ENCODE measurements around the gene SLC44A3. TPM values are rescaled to one million over a fixed set of nuclear protein-coding genes. Genes with fewer than 3 reads are reported as not detected.

The SLC44A3 gene
- total and polyA plus RNA-seq, 10 donors, result 0.28 to 4.0 (median 0.95) TPM

DNA sequence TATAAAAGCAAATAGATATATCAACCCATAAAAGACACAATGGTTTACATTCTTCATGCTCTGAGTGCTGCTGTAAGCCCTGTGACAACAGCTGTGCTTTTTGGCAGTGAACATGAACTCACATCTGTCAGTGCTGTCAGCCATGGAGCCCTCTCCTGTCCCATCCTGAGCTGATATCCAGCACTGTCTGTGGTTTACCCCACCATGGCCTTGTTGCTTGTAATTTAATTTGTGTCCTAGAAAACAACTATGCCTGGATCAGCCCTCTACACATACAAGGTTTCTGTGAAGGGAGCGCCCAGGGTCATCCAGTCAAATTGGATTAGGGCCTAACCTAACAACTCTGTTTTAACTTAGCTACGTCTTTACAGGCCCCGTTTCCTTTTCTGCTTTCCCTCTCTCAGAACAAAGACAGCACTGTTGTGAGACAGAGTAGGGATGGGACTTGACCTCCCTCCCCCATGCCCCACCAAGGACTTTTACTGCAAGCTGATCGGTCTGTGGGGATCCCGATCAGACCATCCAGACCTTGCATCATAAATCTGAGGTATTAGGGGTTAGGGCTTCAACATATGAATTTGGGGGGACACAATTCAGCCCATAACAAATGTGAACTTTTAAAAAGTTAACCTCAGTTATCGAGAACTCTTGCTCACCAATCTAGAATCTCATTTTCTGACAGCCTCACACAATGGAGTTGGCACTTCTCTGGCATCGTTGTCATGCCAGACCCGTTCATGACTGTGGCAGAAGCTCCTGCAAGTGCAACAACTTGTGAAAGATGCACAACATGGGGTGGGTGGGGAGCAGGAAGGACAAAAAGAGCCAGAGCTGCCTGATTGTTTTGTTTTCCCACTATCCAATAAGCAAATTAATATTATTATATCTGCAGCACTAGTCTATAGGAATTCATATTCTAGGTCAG is 16.4 kb upstream of the SLC44A3 start:
- Histone ChIP-seq H3K4me3 (no peak overlapping the region), H3K36me3 (no peaks in the 10 kb centered on the region), H3K27ac (peak overlapping the region in 3 of 8 donors; percentile 12 to 20 (median 14)), H3K27me3 (replicated peaks in 1 of 7) (peaks cover 0 to 7% (median 0%) of the 10 kb centered on the region in 7 donors), H3K9me3 (no peaks in the 10 kb centered on the region), H3K4me1 (peaks cover 13 to 59% (median 27%) of the 10 kb centered on the region in 6 donors)
- no peak for DNase-seq
- intact Hi-C loops (cut with DNase I; ENCODE audit: low total_unique reads), result loop anchor here (5.0 to 10.0 kb wide), 2 partner anchors 286 to 319 kb away; no protein-coding TSS in a partner anchor
- WGBS, 5 donors, result 85 to 91% (median 90%) methylated on average over 8 of the region's 8 CpGs
- TF ChIP-seq, protein P1, sequence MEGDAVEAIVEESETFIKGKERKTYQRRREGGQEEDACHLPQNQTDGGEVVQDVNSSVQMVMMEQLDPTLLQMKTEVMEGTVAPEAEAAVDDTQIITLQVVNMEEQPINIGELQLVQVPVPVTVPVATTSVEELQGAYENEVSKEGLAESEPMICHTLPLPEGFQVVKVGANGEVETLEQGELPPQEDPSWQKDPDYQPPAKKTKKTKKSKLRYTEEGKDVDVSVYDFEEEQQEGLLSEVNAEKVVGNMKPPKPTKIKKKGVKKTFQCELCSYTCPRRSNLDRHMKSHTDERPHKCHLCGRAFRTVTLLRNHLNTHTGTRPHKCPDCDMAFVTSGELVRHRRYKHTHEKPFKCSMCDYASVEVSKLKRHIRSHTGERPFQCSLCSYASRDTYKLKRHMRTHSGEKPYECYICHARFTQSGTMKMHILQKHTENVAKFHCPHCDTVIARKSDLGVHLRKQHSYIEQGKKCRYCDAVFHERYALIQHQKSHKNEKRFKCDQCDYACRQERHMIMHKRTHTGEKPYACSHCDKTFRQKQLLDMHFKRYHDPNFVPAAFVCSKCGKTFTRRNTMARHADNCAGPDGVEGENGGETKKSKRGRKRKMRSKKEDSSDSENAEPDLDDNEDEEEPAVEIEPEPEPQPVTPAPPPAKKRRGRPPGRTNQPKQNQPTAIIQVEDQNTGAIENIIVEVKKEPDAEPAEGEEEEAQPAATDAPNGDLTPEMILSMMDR (IDR thresholded peaks at IDR 0.05 in 8 of 11, conservative IDR thresholded peaks at IDR 0.05 in 3 of 11), result no peak
- no peak for TF ChIP-seq POLR2A (IDR thresholded peaks at IDR 0.05)
- no peak for TF ChIP-seq POLR2AphosphoS5 (IDR thresholded peaks at IDR 0.05)

DNA sequence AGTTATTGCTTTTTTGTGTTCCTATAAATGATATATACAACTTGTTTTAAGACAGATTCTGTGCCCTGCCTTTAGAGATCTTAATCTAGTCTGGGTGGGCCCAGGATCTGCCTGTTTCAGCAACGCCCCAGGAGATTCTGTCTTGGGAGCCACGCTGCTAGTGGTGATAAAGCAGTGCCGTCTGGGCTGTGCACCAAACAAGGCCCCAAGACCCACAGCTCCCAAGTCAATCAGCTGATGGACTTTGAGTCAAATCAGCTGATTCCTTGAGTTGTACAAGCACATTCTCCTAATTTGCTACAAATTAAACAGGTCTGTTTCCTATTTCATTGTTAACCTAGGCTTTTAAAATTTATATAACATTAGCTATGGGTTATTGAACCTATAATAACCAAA is 15.7 kb upstream of the SLC44A3 start:
- peaks cover 13 to 52% (median 27%) of the 10 kb centered on the region in 6 donors for H3K4me1 ChIP-seq
- intact Hi-C loops (cut with DNase I; ENCODE audit: low total_unique reads), result loop anchor here (5.0 to 10.0 kb wide), 2 partner anchors 287 to 320 kb away; no protein-coding TSS in a partner anchor
- no peak for TF ChIP-seq POLR2A (IDR thresholded peaks at IDR 0.05)
- TF ChIP-seq, protein P1 (IDR thresholded peaks at IDR 0.05 in 8 of 11, conservative IDR thresholded peaks at IDR 0.05 in 3 of 11), result no peak
- TF ChIP-seq POLR2AphosphoS5 (IDR thresholded peaks at IDR 0.05), result no peak
- DNase-seq, result no peak
- 85 to 93% (median 90%) methylated on average over 3 of the region's 3 CpGs for WGBS, 5 donors
- no peak overlapping the region for H3K27ac ChIP-seq
- peaks cover 0 to 7% (median 0%) of the 10 kb centered on the region in 7 donors for H3K27me3 ChIP-seq (replicated peaks in 1 of 7)
- no peak overlapping the region for H3K4me3 ChIP-seq
- no peaks in the 10 kb centered on the region for H3K9me3 ChIP-seq
- H3K36me3 ChIP-seq, result no peaks in the 10 kb centered on the region

DNA sequence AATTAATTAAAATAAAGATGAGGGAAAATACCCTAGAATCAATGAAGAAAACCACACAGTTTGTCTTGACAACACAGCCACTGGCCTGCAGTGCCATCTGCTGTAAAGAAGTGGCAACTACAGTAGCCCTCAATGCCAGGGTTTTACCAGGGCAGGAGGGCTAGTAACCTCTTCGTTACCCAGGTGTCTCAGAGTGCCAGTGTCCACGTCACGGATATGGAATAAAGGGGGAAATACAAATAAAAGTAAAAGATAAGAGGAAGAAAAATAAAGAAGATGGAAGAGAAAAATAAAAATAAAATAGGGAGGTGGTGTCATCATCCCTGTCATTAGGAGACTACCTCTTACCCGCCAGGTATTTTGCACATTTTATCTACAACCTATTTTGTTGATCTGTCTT is 14.2 kb upstream of the SLC44A3 start:
- WGBS, 5 donors, result 16 to 22% (median 19%) methylated on average over 4 of the region's 4 CpGs
- DNase-seq, result peak; percentile 85
- peaks cover 12 to 42% (median 25%) of the 10 kb centered on the region in 6 donors for H3K4me1 ChIP-seq

More for the DNA sequence above, 14.2 kb upstream of the SLC44A3 start:
- TF ChIP-seq, protein P1 (IDR thresholded peaks at IDR 0.05 in 8 of 11, conservative IDR thresholded peaks at IDR 0.05 in 3 of 11), result peak; percentile 88 to 97 (median 96)
- no peak for TF ChIP-seq POLR2A (IDR thresholded peaks at IDR 0.05)
- peaks cover 0 to 7% (median 0%) of the 10 kb centered on the region in 7 donors for H3K27me3 ChIP-seq (replicated peaks in 1 of 7)
- intact Hi-C loops (cut with DNase I; ENCODE audit: low total_unique reads), result loop anchor here (10.0 kb wide), 1 partner anchor 321 kb away; no protein-coding TSS in a partner anchor
- H3K4me3 ChIP-seq, result peak overlapping the region in 1 of 8 donors; percentile 4
- no peaks in the 10 kb centered on the region for H3K36me3 ChIP-seq
- no peaks in the 10 kb centered on the region for H3K9me3 ChIP-seq
- H3K27ac ChIP-seq, result no peak overlapping the region

Data from spleen (tissue), 11 donors.